GM18502 (cell line): ENCODE measurements around the gene ESYT2.

Experiments used
- ATAC-seq: cut with Tn5 transposase; IDR thresholded peaks from one replicate; pipeline ENCODE4 v1.9.1; 2021; ENCODE audit warnings: mild to moderate bottlenecking; ENCODE audit not compliant: unreplicated experiment, poor library complexity

Gene ESYT2

GRCh38 chr7:158748335-158748734 is 81.0 kb downstream of the ESYT2 start:
- ATAC-seq, result no peak

DNA sequence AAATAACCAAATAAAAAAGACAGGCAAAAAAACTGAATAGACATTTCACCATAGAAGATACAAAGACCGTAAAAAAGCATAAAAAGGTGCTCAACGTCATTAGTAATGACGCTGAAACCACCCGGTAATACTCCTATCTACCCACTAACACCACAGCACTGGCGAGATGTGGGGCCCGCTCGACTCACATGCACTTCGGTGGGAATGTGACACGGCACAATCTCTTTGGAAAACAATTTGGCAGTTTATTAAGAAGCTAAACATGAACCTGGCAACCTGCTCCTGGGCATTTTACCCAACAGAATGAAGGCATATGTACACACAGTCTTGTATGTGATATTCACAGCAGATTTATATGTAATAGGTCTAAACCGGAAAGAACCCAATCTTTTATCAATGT is 81.9 kb downstream of the ESYT2 start:
- ATAC-seq, result no peak

DNA sequence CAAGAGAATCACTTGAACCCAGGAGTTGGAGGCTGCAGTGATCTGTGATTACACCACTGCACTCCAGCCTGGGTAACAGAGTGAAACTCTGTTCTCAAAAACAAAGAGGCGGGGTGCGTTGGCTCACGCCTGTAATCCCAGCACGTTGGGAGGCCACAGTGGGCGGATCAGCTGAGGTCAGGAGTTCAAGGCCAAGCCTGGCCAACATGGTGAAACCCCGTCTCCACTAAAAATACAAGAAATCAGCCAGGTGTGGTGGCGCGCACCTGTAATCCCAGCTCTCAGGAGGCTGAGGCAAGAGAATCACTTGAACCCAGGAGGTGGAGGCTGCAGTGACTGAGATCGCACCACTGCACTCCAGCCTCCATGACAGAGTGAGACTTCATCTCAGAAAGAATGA is 82.4 kb downstream of the ESYT2 start:
- no peak for ATAC-seq

DNA sequence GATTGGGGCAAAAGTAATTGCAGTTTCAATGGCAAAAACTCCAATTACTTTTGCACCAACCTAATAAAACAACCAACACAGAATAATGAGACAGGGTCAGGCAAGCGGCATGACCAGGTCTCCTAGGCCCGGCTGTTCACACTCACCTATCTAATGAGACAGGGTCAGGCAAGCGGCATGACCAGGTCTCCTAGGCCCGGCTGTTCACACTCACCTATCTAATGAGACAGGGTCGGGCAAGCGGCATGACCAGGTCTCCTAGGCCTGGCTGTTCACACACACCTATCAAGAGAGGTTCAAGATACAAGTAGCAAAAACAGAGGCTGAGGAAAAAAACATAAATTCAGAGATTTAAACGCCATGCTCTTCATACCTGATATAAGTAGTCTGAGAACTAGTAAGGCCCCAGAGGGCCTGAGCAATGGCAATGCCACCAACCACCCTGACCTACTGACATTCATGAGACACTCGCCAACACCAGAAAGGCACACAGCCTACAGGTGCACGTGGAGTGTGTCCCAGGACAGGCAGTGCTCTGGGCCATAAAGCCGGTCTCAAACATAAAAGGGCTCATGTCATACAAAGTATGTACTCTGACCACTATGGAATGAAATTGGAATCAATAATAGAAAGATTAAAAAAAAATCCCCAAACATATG is 84.1 kb downstream of the ESYT2 start:
- ATAC-seq, result no peak

- ATAC-seq, result no peak
Measured at GRCh38 chr7:158744070-158744469, 85.2 kb downstream of the ESYT2 start.

- no peak for ATAC-seq
Measured at GRCh38 chr7:158743219-158743618, 86.1 kb downstream of the ESYT2 start.

- no peak for ATAC-seq
Measured at GRCh38 chr7:158742065-158742821, 87.1 kb downstream of the ESYT2 start.

DNA sequence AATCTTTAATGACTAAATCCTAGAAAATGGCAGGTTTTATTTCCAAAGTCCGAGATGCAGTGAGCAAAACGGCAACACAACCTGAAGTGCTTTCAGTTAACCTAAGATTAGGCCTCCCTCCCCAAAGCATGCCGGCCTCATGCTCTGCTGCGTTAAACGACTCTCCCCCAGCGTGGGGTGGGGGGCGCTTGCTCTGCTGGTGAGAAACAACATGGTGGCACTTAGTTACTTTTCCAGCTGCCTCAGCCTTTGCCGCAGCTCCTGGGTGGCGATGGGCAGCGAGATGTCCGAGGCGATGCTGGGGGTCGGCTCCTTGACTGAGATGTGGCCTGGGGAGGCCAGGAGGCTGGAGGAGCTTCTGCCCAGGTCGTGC is 88.0 kb downstream of the ESYT2 start:
- ATAC-seq, result no peak

DNA sequence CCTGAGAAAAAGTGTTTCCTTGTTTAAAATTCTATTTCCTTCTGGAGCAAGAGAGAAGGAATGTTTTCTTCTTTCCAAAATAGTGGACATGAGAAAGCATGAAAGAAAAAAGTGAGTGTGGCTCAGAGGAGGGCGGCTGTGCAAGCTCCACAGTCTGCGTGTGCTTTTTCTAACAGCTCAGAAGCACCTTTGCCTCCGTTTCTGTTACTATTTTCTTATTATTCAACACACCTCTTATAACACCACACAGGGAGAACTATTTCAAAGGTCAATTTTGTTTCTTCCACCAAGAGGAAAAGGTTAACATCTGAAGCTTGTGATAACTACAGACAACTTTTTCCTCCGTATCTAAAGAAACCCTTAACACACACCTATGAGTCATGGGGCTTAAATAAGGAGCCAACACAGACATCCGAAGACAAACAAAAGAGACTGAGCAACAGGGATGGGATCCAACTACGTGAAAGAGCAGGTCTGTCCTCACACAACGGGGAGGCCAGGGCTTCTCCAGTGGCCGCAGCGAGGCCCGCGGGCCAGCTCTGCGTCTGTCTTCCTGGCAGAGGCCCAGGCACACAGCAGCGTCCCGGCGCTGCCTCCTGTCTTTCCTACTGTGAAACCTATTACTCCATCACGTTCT is 88.5 kb downstream of the ESYT2 start:
- ATAC-seq, result no peak

- no peak for ATAC-seq
Measured at GRCh38 chr7:158740013-158740656, 89.2 kb downstream of the ESYT2 start.

DNA sequence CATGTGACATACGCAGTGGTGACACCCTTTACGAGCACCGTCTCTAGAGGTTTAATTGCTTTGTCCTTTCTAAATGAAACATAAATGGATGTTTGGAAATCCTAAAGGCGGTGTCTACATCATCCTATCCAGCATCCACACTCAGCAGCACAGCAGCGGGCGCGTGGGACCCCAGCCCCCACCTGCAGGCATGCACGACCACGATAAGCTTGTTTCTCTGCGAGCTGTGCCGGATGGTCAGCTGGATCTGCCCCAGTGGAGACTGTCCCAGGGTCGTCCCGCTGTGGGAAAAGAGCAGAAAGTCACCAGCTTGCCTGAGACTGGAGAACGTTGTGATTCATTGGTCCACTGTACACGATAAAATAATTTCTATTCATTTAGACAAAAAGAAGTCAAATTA is 90.5 kb downstream of the ESYT2 start:
- ATAC-seq, result no peak

GRCh38 chr7:158737064-158737695 is 92.1 kb downstream of the ESYT2 start:
- no peak for ATAC-seq

- no peak for ATAC-seq
Measured at GRCh38 chr7:158735935-158736334, 93.4 kb downstream of the ESYT2 start.

DNA sequence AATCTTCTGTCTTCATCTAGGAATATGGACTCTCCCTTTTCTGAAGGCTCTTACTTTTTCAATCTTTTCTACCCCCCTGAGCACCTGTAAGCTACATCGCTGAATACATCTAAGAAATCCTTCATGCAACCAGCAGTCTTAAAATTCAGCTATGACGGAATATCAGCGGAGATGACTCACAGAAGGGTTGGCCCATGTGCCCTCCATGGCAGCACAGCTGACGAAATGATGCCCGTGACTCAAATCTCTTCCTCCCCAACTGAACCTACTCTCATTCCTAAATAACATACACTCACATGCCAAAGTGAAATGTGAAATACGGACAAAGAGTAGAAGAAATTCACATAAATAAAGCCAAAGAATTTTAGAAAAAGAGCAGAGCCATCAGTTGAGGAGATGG is 94.4 kb downstream of the ESYT2 start:
- no peak for ATAC-seq

- ATAC-seq, result no peak
Measured at GRCh38 chr7:158733775-158734494, 95.4 kb downstream of the ESYT2 start.

GRCh38 chr7:158733220-158733519 is 96.1 kb downstream of the ESYT2 start:
- no peak for ATAC-seq

DNA sequence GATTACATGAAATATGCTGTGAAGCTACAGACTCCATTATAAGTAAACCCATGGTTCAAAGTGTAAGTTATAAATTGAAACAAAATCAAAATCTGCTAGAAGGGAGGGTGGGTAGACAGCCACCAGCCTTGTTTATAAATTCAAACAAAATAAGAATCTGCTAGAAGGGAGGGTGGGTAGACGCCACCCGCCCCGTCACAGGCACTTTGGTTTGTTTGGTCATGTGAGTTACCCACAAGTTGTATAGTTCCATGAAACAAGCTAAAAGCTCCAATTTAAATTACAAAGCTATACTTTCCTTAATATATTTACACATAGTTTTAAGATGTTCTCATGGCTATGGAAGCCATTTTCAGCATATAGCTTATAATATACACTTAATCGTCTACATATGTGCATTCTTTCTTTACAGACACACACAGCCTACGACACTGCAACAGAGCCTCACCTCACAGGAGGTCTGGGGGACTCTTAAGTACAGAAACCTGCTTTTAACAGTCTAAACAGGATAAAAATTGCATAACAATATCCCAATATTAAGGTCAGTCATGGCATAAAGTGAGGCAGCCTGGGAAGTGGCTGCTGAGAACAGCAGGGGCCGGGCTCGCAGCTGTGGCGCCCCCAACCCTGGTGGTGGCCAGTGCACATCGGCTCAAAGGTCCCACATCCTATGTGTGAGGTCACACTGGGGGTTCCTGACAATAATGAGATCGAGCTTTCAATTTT is 96.7 kb downstream of the ESYT2 start:
- ATAC-seq, result no peak

DNA sequence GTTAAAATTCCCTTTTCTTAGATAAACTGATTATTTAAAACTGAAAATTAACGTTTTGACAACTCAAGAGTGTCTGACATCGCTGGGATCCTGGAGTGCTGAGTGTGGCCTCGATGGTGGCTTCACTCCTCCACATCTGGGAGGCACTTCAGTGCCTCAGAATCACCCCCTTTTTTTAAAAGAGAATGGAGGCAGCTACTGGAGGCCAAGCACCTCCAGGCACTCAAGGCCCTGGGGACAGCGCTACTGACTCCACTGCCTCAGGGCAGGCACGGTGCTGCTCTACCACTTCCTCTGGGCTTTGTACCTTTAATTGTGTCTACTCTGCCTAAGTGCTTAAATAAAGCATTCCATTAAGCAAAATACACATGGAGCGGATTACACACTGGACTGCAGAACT is 97.5 kb downstream of the ESYT2 start:
- ATAC-seq, result no peak
